H9 (cell line): Measurements from ENCODE around the gene LRP10. TPM values are rescaled to one million over a fixed set of nuclear protein-coding genes. Genes with fewer than 3 reads are reported as not detected.
A peak's percentile ranks its signal among the peaks of the same experiment; 100 is the strongest.
"Not testable (repeated sequence)": the region's sequence is repeated elsewhere in the genome, so short reads cannot be mapped to it uniquely, and the experiment has no call there.

Experiments used
- DNase-seq: peaks from one replicate; pipeline ENCODE4 v3.0.0-alpha.2; 2017
- H2AFZ ChIP-seq: one replicate; pipeline ENCODE4 v1.6.1; 2013; ENCODE audit warnings: mild to moderate bottlenecking, low read length, control low read depth, moderate library complexity
- H2AK5ac ChIP-seq: 2 replicates; pipeline ENCODE4 v1.6.1; 2013; ENCODE audit warnings: low read length, control low read depth, mixed read lengths; ENCODE audit not compliant: insufficient read length
- H2BK120ac ChIP-seq: one replicate; pipeline ENCODE4 v1.6.1; 2013; ENCODE audit warnings: low read depth, mild to moderate bottlenecking, low read length, control low read depth, inconsistent platforms; ENCODE audit not compliant: poor library complexity, severe bottlenecking
- H2BK12ac ChIP-seq: 2 replicates; pipeline ENCODE4 v1.6.1; 2013; ENCODE audit warnings: low read length, control low read depth, mixed read lengths, low read depth; ENCODE audit not compliant: insufficient read length
- H2BK15ac ChIP-seq: 2 replicates; pipeline ENCODE4 v1.6.1; 2013; ENCODE audit warnings: low read depth, low read length, control low read depth
- H2BK20ac ChIP-seq: one replicate; pipeline ENCODE4 v1.6.1; 2013; ENCODE audit warnings: low read depth, mild to moderate bottlenecking, low read length, control low read depth, inconsistent platforms; ENCODE audit not compliant: poor library complexity, severe bottlenecking
- H2BK5ac ChIP-seq: 2 replicates; pipeline ENCODE4 v1.6.1; 2013; ENCODE audit warnings: low read length, control low read depth, mixed read lengths; ENCODE audit not compliant: insufficient read length
- H3K14ac ChIP-seq: 2 replicates; pipeline ENCODE4 v1.6.1; 2013; ENCODE audit warnings: low read length, control low read depth; ENCODE audit not compliant: insufficient read depth
- H3K18ac ChIP-seq: 2 replicates; pipeline ENCODE4 v1.6.1; 2013; ENCODE audit warnings: low read depth, mild to moderate bottlenecking, mixed read lengths, low read length, control low read depth; ENCODE audit not compliant: insufficient read length
- H3K23ac ChIP-seq: 2 replicates; pipeline ENCODE4 v1.6.1; 2013; ENCODE audit warnings: low read length, control low read depth, mixed read lengths, low read depth; ENCODE audit not compliant: insufficient read length
- H3K23me2 ChIP-seq: 2 replicates; pipeline ENCODE4 v1.6.1; 2013; ENCODE audit warnings: low read depth, mild to moderate bottlenecking, mixed read lengths, low read length, control low read depth; ENCODE audit not compliant: insufficient read length, poor library complexity, severe bottlenecking
- H3K27ac ChIP-seq: 2 replicates; pipeline ENCODE4 v1.5.1; 2013; ENCODE audit warnings: low read length, control low read depth, mixed read lengths, low read depth; ENCODE audit not compliant: insufficient read length
- H3K27me3 ChIP-seq: 2 replicates; pipeline ENCODE4 v1.6.1; 2013; ENCODE audit warnings: low read length, control low read depth, inconsistent platforms; ENCODE audit not compliant: insufficient read depth
- H3K4ac ChIP-seq: 2 replicates; pipeline ENCODE4 v1.6.1; 2013; ENCODE audit warnings: low read depth, mild to moderate bottlenecking, control low read depth, inconsistent platforms, low read length, moderate library complexity
- H3K4me1 ChIP-seq: 2 replicates; pipeline ENCODE4 v1.6.1; 2013; ENCODE audit warnings: low read length, control low read depth, inconsistent platforms; ENCODE audit not compliant: insufficient read depth
- H3K4me2 ChIP-seq: 2 replicates; pipeline ENCODE4 v1.6.1; 2013; ENCODE audit warnings: low read length, control low read depth, mixed read lengths; ENCODE audit not compliant: insufficient read length, insufficient read depth
- H3K56ac ChIP-seq: 2 replicates; pipeline ENCODE4 v1.6.1; 2013; ENCODE audit warnings: low read depth, mild to moderate bottlenecking, mixed read lengths, low read length, control low read depth; ENCODE audit not compliant: insufficient read length
- H3K79me1 ChIP-seq: 2 replicates; pipeline ENCODE4 v1.6.1; 2013; ENCODE audit warnings: low read depth, mild to moderate bottlenecking, moderate library complexity, low read length, control low read depth, inconsistent platforms; ENCODE audit not compliant: insufficient read depth, poor library complexity, severe bottlenecking
- H3K79me2 ChIP-seq: 2 replicates; pipeline ENCODE4 v1.6.1; 2013; ENCODE audit warnings: low read length, control low read depth, inconsistent platforms; ENCODE audit not compliant: insufficient read depth
- H3K9ac ChIP-seq: 2 replicates; pipeline ENCODE4 v1.6.1; 2013; ENCODE audit warnings: low read length, control low read depth, mixed read lengths; ENCODE audit not compliant: insufficient read length; ENCODE audit errors: extremely low read depth
- H3K9me3 ChIP-seq: one replicate; pipeline ENCODE4 v1.6.1; 2013; ENCODE audit warnings: low read depth, low read length, inconsistent platforms; ENCODE audit not compliant: control insufficient read depth
- H3T11ph ChIP-seq: one replicate; pipeline ENCODE4 v1.6.1; 2013; ENCODE audit warnings: mild to moderate bottlenecking, low read length, control low read depth, inconsistent platforms
- H4K20me1 ChIP-seq: one replicate; pipeline ENCODE4 v1.6.1; 2013; ENCODE audit not compliant: control insufficient read depth, insufficient read length, insufficient read depth
- H4K5ac ChIP-seq: 2 replicates; pipeline ENCODE4 v1.6.1; 2013; ENCODE audit warnings: low read depth, mild to moderate bottlenecking, mixed read lengths, low read length, control low read depth; ENCODE audit not compliant: insufficient read length
- H4K8ac ChIP-seq: replicated peaks from 2 replicates; pipeline ENCODE4 v1.6.1; 2013; ENCODE audit warnings: low read length, control low read depth, mixed read lengths, low read depth; ENCODE audit not compliant: insufficient read length
- H4K91ac ChIP-seq: 2 replicates; pipeline ENCODE4 v1.6.1; 2013; ENCODE audit warnings: low read depth, mild to moderate bottlenecking, moderate library complexity, mixed read lengths, low read length, control low read depth; ENCODE audit not compliant: insufficient read length
- H3K27ac Mint-ChIP-seq, 3 experiments: 2 replicates in 2 of 3; 3 replicates in 1 of 3; pipeline ENCODE4 v1.8.0; 2020 to 2021; ENCODE audit warnings: mixed read lengths in 3 of 3, mild to moderate bottlenecking in 1 of 3, moderate library complexity in 1 of 3
- H3K27me3 Mint-ChIP-seq: 2 replicates; pipeline ENCODE4 v1.8.0; 2021; ENCODE audit warnings: low read depth, mild to moderate bottlenecking, moderate library complexity, mixed read lengths
- H3K36me3 Mint-ChIP-seq, 3 experiments: 2 replicates in 2 of 3; 3 replicates in 1 of 3; pipeline ENCODE4 v1.8.0; 2020 to 2021; ENCODE audit warnings: low read depth in 3 of 3, mixed read lengths in 3 of 3; ENCODE audit not compliant: insufficient read depth in 1 of 3
- H3K4me1 Mint-ChIP-seq, 2 experiments: 2 replicates each; pipeline ENCODE4 v1.8.0; 2020; ENCODE audit warnings: mixed read lengths in 2 of 2
- H3K4me3 Mint-ChIP-seq, 2 experiments: 2 replicates in 1 of 2; 3 replicates in 1 of 2; pipeline ENCODE4 v1.8.0; 2020 to 2021; ENCODE audit warnings: mild to moderate bottlenecking in 2 of 2, mixed read lengths in 2 of 2, moderate library complexity in 1 of 2
- H3K9me3 Mint-ChIP-seq, 2 experiments: 2 replicates in 1 of 2; 3 replicates in 1 of 2; pipeline ENCODE4 v1.8.0; 2020; ENCODE audit warnings: mild to moderate bottlenecking in 2 of 2, mixed read lengths in 2 of 2, moderate library complexity in 1 of 2
- WGBS: extraction: QIAGEN DNeasy Blood & Tissue Kit; methylation state at CpG from one replicate; pipeline ENCODE4 v1.1.7; 2013; ENCODE audit warnings: missing lambda C conversion rate, low lambda C conversion rate, mixed read lengths; ENCODE audit not compliant: insufficient read length; ENCODE audit errors: extremely low coverage; 5-methylcytosine and 5-hydroxymethylcytosine counted together
- total RNA-seq: library from RNA; stranded (reverse); gene quantifications from 2 replicates; pipeline ENCODE4 v1.2.1, GENCODE V29; 2021
- TF ChIP-seq, protein P1 (sequence below): fragments of 200-600 bp; sonication (generic); conservative IDR thresholded peaks from 3 replicates; pipeline ENCODE4 v1.8.0; 2021; ENCODE audit warnings: antibody characterized with exemption, mild to moderate bottlenecking

LRP10 gene
- total RNA-seq, 1 experiment from 2014 or later, result 13.3 TPM

DNA sequence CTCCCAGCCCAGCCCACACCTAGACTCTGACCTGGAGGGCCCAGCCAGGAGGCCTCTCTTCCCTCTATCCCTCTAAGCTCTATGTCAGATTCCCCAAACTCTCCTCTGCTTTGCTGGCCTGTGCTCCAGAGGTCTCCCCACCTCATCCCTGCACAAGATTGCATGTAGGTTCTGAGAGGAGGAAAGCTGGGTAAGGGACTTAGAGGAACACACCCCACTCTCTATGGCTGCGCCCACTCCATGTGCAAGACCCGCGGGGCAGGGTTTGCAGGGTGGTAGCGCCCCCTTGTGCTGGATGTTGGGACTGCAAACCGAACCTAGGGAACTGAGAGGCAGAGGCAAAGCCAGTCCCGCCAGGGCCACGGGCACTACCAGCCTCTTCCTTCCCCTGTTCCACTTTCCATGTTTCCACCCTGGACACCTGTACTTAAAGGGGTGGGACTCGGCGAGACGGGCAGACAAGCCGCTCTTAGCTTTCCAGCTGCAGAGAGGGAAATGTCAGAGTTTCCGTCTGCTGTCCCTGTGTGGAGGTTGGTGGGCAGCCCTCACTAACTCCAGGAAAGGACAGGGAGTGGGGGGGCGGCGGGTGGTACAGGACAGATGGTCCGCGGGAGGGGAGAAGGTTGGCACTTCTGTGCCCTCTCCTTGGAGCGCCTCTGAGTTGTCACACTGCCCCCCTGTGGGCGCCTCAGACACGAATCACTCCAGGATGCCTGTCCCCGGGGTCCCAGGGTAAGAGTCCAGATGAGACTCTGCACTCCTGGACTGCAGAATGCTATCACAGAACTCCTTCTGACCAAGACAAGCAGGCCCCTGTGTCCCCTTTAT is 18.4 kb upstream of the LRP10 start:
- H3K4me1 Mint-ChIP-seq, result peaks cover 15 to 20% of the 10 kb centered on the region in 2 experiments

GRCh38 chr14:22854296-22854695 is 17.2 kb upstream of the LRP10 start:
- H3K27me3 Mint-ChIP-seq, H3K79me1 ChIP-seq: not testable (repeated sequence)

More for the DNA sequence above, 18.4 kb upstream of the LRP10 start:
- H2AFZ ChIP-seq, result no peak overlapping the region
- no CpG with 5 or more reads among the region's 20 CpGs for WGBS
- H4K91ac ChIP-seq, result no peak overlapping the region
- Mint-ChIP-seq H3K9me3 (peaks cover 0 to 3% of the 10 kb centered on the region in 2 experiments; a peak in 2 of 5 replicates), H3K36me3 (no peaks in the 10 kb centered on the region), H3K4me3 (peak overlapping the region; percentile 59 to 70), H3K27ac (peak overlapping the region in 2 of 3 experiments; percentile 44 to 69; a peak in 3 of 7 replicates), H3K27me3 (no peaks in the 10 kb centered on the region; the same call in 1 of the 2 replicates)
- H3K4me2 ChIP-seq, result peak overlapping the region; percentile 45
- no peak overlapping the region for H3K56ac ChIP-seq
- TF ChIP-seq, protein P1, sequence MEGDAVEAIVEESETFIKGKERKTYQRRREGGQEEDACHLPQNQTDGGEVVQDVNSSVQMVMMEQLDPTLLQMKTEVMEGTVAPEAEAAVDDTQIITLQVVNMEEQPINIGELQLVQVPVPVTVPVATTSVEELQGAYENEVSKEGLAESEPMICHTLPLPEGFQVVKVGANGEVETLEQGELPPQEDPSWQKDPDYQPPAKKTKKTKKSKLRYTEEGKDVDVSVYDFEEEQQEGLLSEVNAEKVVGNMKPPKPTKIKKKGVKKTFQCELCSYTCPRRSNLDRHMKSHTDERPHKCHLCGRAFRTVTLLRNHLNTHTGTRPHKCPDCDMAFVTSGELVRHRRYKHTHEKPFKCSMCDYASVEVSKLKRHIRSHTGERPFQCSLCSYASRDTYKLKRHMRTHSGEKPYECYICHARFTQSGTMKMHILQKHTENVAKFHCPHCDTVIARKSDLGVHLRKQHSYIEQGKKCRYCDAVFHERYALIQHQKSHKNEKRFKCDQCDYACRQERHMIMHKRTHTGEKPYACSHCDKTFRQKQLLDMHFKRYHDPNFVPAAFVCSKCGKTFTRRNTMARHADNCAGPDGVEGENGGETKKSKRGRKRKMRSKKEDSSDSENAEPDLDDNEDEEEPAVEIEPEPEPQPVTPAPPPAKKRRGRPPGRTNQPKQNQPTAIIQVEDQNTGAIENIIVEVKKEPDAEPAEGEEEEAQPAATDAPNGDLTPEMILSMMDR, result peak; percentile 96
- H3K27me3 ChIP-seq, result no peaks in the 10 kb centered on the region
- H3K9ac ChIP-seq, result peak overlapping the region; percentile 26
- H3K4me1 ChIP-seq, result peaks cover 2% of the 10 kb centered on the region; the same call in 1 of the 2 replicates
- peak overlapping the region; percentile 50; the same call in 1 of the 2 replicates for H3K14ac ChIP-seq
- no peak overlapping the region for H3K23ac ChIP-seq
- H2AK5ac ChIP-seq, result no peak overlapping the region
- H4K5ac ChIP-seq, result no peak overlapping the region
- no peaks in the 10 kb centered on the region for H3K23me2 ChIP-seq
- H3K18ac ChIP-seq, result no peak overlapping the region
- no peak overlapping the region for H3K27ac ChIP-seq
- H3T11ph ChIP-seq, result no peak overlapping the region
- H3K79me2 ChIP-seq, result no peaks in the 10 kb centered on the region
- H2BK12ac ChIP-seq, result no peak overlapping the region
- H2BK20ac ChIP-seq, result no peak overlapping the region
- DNase-seq, result peak; percentile 89
- no peak overlapping the region for H4K8ac ChIP-seq
- H2BK5ac ChIP-seq, result no peak overlapping the region
- H3K79me1 ChIP-seq, result no peaks in the 10 kb centered on the region
- H3K4ac ChIP-seq, result no peak overlapping the region
- no peak overlapping the region for H2BK15ac ChIP-seq
- H4K20me1 ChIP-seq, result no peaks in the 10 kb centered on the region
- H3K9me3 ChIP-seq, result no peaks in the 10 kb centered on the region
- no peak overlapping the region for H2BK120ac ChIP-seq

More at GRCh38 chr14:22854296-22854695, 17.2 kb upstream of the LRP10 start:
- H3T11ph ChIP-seq, H3K23me2 ChIP-seq, H2BK15ac ChIP-seq, H2BK20ac ChIP-seq, H4K91ac ChIP-seq, H3K56ac ChIP-seq, H3K9ac ChIP-seq, H3K27ac Mint-ChIP-seq, H2AFZ ChIP-seq, H3K14ac ChIP-seq, H3K18ac ChIP-seq, H3K9me3 ChIP-seq, H4K5ac ChIP-seq, H2BK12ac ChIP-seq, H2BK5ac ChIP-seq, H3K4me3 Mint-ChIP-seq, H3K4ac ChIP-seq, H3K27me3 ChIP-seq, H3K4me1 ChIP-seq, H3K36me3 Mint-ChIP-seq, DNase-seq, H2AK5ac ChIP-seq, H3K27ac ChIP-seq, H3K4me2 ChIP-seq, H4K8ac ChIP-seq, H3K23ac ChIP-seq, H4K20me1 ChIP-seq, H3K9me3 Mint-ChIP-seq, H3K4me1 Mint-ChIP-seq, H3K79me2 ChIP-seq, H2BK120ac ChIP-seq: not testable (repeated sequence)
- WGBS, result no CpG with 5 or more reads among the region's 11 CpGs
